Keratinocyte (primary cell): ENCODE results near the gene EDDM13. TPM values are rescaled to one million over a fixed set of nuclear protein-coding genes. Genes with fewer than 3 reads are reported as not detected.
A peak's percentile ranks its signal among the peaks of the same experiment; 100 is the strongest.

Experiments
- DNase-seq: peaks from one replicate; pipeline ENCODE4 v3.0.0-alpha.2; 2011; ENCODE audit warnings: low read depth, missing footprints, low spot score
- FAIRE-seq: peaks from 2 replicates; lab custom pipeline; 2011; peaks lifted over from hg19 to GRCh38; lab: Jason Lieb, UNC
- H2AFZ ChIP-seq: 2 replicates; pipeline ENCODE4 v1.6.0; 2012; ENCODE audit warnings: low read length, control low read depth, inconsistent platforms; ENCODE audit not compliant: control insufficient read depth
- H3K27ac ChIP-seq: 2 replicates; pipeline ENCODE4 v1.5.1; 2011; ENCODE audit warnings: low read length; ENCODE audit not compliant: control insufficient read depth, insufficient read depth
- H3K27me3 ChIP-seq: 3 replicates; pipeline ENCODE4 v1.6.0; 2011; ENCODE audit warnings: low read length; ENCODE audit not compliant: control insufficient read depth, insufficient read depth; ENCODE audit errors: extremely low read depth
- H3K36me3 ChIP-seq, 2 experiments: 2 replicates in 1 of 2; 3 replicates in 1 of 2; pipeline ENCODE4 v1.5.1; 2011; ENCODE audit warnings: low read length in 2 of 2, mild to moderate bottlenecking in 1 of 2; ENCODE audit not compliant: control insufficient read depth in 2 of 2, insufficient read depth in 2 of 2; ENCODE audit errors: extremely low read depth in 1 of 2
- H3K4me1 ChIP-seq: 3 replicates; pipeline ENCODE4 v1.5.1; 2011; ENCODE audit warnings: low read length; ENCODE audit not compliant: control insufficient read depth, insufficient read depth; ENCODE audit errors: extremely low read depth
- H3K4me2 ChIP-seq: 3 replicates; pipeline ENCODE4 v1.6.0; 2011; ENCODE audit warnings: low read depth, low read length; ENCODE audit not compliant: control insufficient read depth, insufficient read depth; ENCODE audit errors: extremely low read depth
- H3K4me3 ChIP-seq, 3 experiments: fragments of 200-600 bp in 1 of 3; sonication (generic) in 1 of 3; 2 replicates in 2 of 3; 3 replicates in 1 of 3; pipeline ENCODE4 v1.5.1; 2011 to 2016; ENCODE audit warnings: low read length in 3 of 3, mild to moderate bottlenecking in 3 of 3, control low read depth in 2 of 3, inconsistent platforms in 1 of 3, low read depth in 1 of 3, mixed read lengths in 1 of 3, mixed run types in 1 of 3, moderate library complexity in 1 of 3; ENCODE audit not compliant: control insufficient read depth in 2 of 3, insufficient read depth in 2 of 3; ENCODE audit errors: extremely low read depth in 1 of 3
- H3K79me2 ChIP-seq: 2 replicates; pipeline ENCODE4 v1.6.0; 2012; ENCODE audit warnings: low read length; ENCODE audit not compliant: control insufficient read depth, insufficient read depth
- H3K9ac ChIP-seq: 3 replicates; pipeline ENCODE4 v1.6.0; 2011; ENCODE audit warnings: low read length; ENCODE audit not compliant: control insufficient read depth, insufficient read depth; ENCODE audit errors: extremely low read depth
- H3K9me1 ChIP-seq: 3 replicates; pipeline ENCODE4 v1.6.0; 2011; ENCODE audit warnings: low read length; ENCODE audit not compliant: control insufficient read depth, insufficient read depth; ENCODE audit errors: extremely low read depth
- H3K9me3 ChIP-seq: 2 replicates; pipeline ENCODE4 v1.5.1; 2012; ENCODE audit warnings: low read depth, low read length; ENCODE audit not compliant: control insufficient read depth
- H4K20me1 ChIP-seq: 3 replicates; pipeline ENCODE4 v1.6.0; 2011; ENCODE audit warnings: low read length; ENCODE audit not compliant: control insufficient read depth, insufficient read depth; ENCODE audit errors: extremely low read depth
- CTCF ChIP-seq, 3 experiments: IDR thresholded peaks in 1 of 3; conservative IDR thresholded peaks in 1 of 3; optimal IDR thresholded peaks in 1 of 3; 2 replicates in 2 of 3; 3 replicates in 1 of 3; pipeline versions ENCODE3 to v1.5.1; 2011; ENCODE audit warnings: low read length in 3 of 3, mild to moderate bottlenecking in 3 of 3, moderate library complexity in 2 of 3, control low read depth in 1 of 3, inconsistent platforms in 1 of 3; ENCODE audit not compliant: insufficient read depth in 2 of 3; ENCODE audit errors: extremely low read depth in 1 of 3
- EZH2 ChIP-seq: IDR thresholded peaks from one replicate; pipeline ENCODE4 v1.6.1; 2012; ENCODE audit warnings: inconsistent platforms, mild to moderate bottlenecking, low read length, moderate library complexity
- dilution Hi-C: fragments of 300-500 bp; cut with MboI; formaldehyde crosslinking; loops from one replicate; pipeline ENCODE4 v1.7.0; 2020; ENCODE audit warnings: low sequenced_read_pairs; ENCODE audit not compliant: extremely low pct_ligation_motif_present
- polyA plus RNA-seq, 5 experiments: library from polyadenylated mRNA; depleted of rRNA in 3 of 5; stranded (reverse) in 3 of 5; stranded (forward) in 1 of 5; unstranded in 1 of 5; fragments of >200 nt; gene quantifications; 1 replicate in 1 of 5; 2 replicates in 3 of 5; 3 replicates in 1 of 5; pipeline versions ENCODE4 v1.2.1 to v1.2.3, GENCODE V29; 2011 to 2012; ENCODE audit warnings: missing spikeins in 2 of 5, low read depth in 1 of 5, low replicate concordance in 1 of 5

Gene EDDM13
- polyA plus RNA-seq, 1 donor (not counting 4 experiments of a cell fraction or from before 2014, with no cell fraction given) = 6.1 TPM

GRCh38 chr19:56348289-56348877, 75.8 kb downstream of the EDDM13 start:
- no peak overlapping the region for H3K27ac ChIP-seq
- H4K20me1 ChIP-seq = no peaks in the 10 kb centered on the region
- no peak overlapping the region for H3K9ac ChIP-seq
- H2AFZ ChIP-seq = no peak overlapping the region
- peak in 2 of 3 experiments; percentile 32 to 45 for TF ChIP-seq CTCF (optimal IDR thresholded peaks at IDR 0.05 in 1 of 3, IDR thresholded peaks at IDR 0.05 in 1 of 3, conservative IDR thresholded peaks at IDR 0.05 in 1 of 3; ENCODE audit: extremely low read depth in 1 of 3, insufficient read depth in 2 of 3, low read length in 3 of 3)
- no peak for TF ChIP-seq EZH2
- H3K9me3 ChIP-seq = no peaks in the 10 kb centered on the region
- no peak overlapping the region for H3K4me2 ChIP-seq
- dilution Hi-C loops = no loop called here
- FAIRE-seq (peak; percentile 41), DNase-seq (no peak)
- H3K4me1 ChIP-seq = no peaks in the 10 kb centered on the region
- no peaks in the 10 kb centered on the region for H3K79me2 ChIP-seq
- H3K4me3 ChIP-seq = no peak overlapping the region
- H3K36me3 ChIP-seq = no peaks in the 10 kb centered on the region
- no peaks in the 10 kb centered on the region for H3K9me1 ChIP-seq
- H3K27me3 ChIP-seq = no peaks in the 10 kb centered on the region

DNA sequence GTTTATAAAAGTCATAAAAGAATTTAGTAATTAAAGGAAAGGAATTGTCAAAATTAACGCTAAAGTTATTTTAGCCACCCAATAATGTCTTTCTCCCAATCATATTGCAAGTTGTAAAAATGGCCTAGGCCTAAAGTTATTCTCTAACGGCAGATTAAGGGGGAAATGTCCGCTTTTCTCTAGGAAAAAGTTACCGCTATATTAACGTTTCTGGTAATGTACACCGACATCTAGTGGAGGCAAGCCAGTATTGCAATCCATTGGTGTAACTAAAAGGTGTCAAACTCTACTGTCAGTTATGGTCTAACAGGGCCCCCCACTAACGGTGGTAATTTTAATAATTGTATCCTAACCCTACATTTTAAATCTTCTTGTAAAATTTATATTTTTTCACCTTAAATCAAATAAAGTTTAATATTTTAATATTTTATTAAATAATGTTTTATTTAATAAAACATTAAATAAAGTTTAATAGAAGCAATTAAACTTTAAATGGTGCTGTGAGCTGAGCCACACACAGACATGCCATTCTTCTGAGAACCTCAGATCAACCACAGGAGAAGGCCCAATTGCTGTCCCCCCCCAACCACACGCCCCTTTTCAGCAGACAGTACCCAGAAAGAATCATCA, 78.0 kb downstream of the EDDM13 start:
- Histone ChIP-seq H3K9me3 (no peaks in the 10 kb centered on the region), H3K27me3 (no peaks in the 10 kb centered on the region), H3K9me1 (no peaks in the 10 kb centered on the region), H2AFZ (no peak overlapping the region), H3K4me1 (no peaks in the 10 kb centered on the region), H3K9ac (no peak overlapping the region), H4K20me1 (no peaks in the 10 kb centered on the region), H3K27ac (no peak overlapping the region), H3K4me2 (no peak overlapping the region), H3K79me2 (no peaks in the 10 kb centered on the region), H3K4me3 (no peak overlapping the region), H3K36me3 (no peaks in the 10 kb centered on the region)
- no peak for TF ChIP-seq EZH2
- peak; percentile 51 to 79 (median 77) for TF ChIP-seq CTCF (optimal IDR thresholded peaks at IDR 0.05 in 1 of 3, IDR thresholded peaks at IDR 0.05 in 1 of 3, conservative IDR thresholded peaks at IDR 0.05 in 1 of 3; ENCODE audit: extremely low read depth in 1 of 3, insufficient read depth in 2 of 3, low read length in 3 of 3)
- DNase-seq (no peak), FAIRE-seq (peak; percentile 87)
- dilution Hi-C loops = no loop called here
